ENCODE results near the gene AS3MT. TPM values are rescaled to one million over a fixed set of nuclear protein-coding genes. Genes with fewer than 3 reads are reported as not detected.

Gene AS3MT
- total and polyA plus RNA-seq, 10 of the 15 experiments (the other 5 are each of a cell fraction or from before 2014, with no cell fraction given) = 0.11 to 1.0 (median 0.39) TPM; not detected in 2

GRCh38 chr10:102894466-102895213 is 25.4 kb downstream of the AS3MT start:
- H3K79me2 ChIP-seq (ENCODE audit: control insufficient read depth, insufficient read depth, low read length) = no peaks in the 10 kb centered on the region
- 64% methylated on average over 4 of the region's 4 CpGs for WGBS (ENCODE audit: insufficient coverage, insufficient replicate concordance, low lambda C conversion rate, missing lambda C conversion rate)
- POLR2A ChIA-PET = interaction anchor here (0.5 kb wide), 1 partner anchor 126 kb away, joined by 3 read pairs; no protein-coding TSS in a partner anchor
- no peak overlapping the region for H3K9ac ChIP-seq (ENCODE audit: control insufficient read depth, insufficient read depth, low read length)
- no TSS peak for BruUV-seq (replicated peaks)
- no peaks in the 10 kb centered on the region for H3K9me3 ChIP-seq (replicated peaks; ENCODE audit: control insufficient read depth, insufficient read depth, low read length)
- FAIRE-seq (no peak), ATAC-seq (no peak), DNase-seq (ENCODE audit: low read depth, low spot score) (no peak)
- no peak overlapping the region for H2AFZ ChIP-seq (ENCODE audit: control insufficient read depth, low read depth, low read length)
- H3K27ac ChIP-seq (ENCODE audit: control insufficient read depth, insufficient read depth) = no peak overlapping the region
- no peak overlapping the region for H3K4me3 ChIP-seq
- RAD21 ChIA-PET (ENCODE audit: unreplicated experiment) = no interaction called here
- SMC1A ChIA-PET (ENCODE audit: uncharacterized antibody, unreplicated experiment) = interaction anchor here (0.6 to 0.8 kb wide), 2 partner anchors 23 to 277 kb away, joined by 3 read pairs; no protein-coding TSS in a partner anchor
- no peaks in the 10 kb centered on the region for H3K4me1 ChIP-seq (ENCODE audit: control insufficient read depth, insufficient read depth, low read length)
- CTCF ChIA-PET = interaction anchor here (0.6 to 1.4 kb wide), 2 partner anchors 19 to 346 kb away, joined by 3 read pairs; no protein-coding TSS in a partner anchor
- H3K4me2 ChIP-seq (ENCODE audit: control insufficient read depth, insufficient read depth) = no peak overlapping the region
- in situ Hi-C loops (cut with MboI) (no loop called here), intact Hi-C loops (cut with micrococcal nuclease; ENCODE audit: unreplicated experiment) (no loop called here)
- no peaks in the 10 kb centered on the region for H4K20me1 ChIP-seq (ENCODE audit: control insufficient read depth, insufficient read depth)
- no peaks in the 10 kb centered on the region for H3K36me3 ChIP-seq (ENCODE audit: control insufficient read depth in 2 of 2, insufficient read depth in 2 of 2, low read length in 1 of 2)
- TF ChIP-seq CREB1 (IDR thresholded peaks at IDR 0.05; ENCODE audit: low read depth) = no peak
- TF ChIP-seq MXI1 (IDR thresholded peaks at IDR 0.05; ENCODE audit: low read depth, low read length) = no peak
- no peak for TF ChIP-seq GABPA (IDR thresholded peaks at IDR 0.05; ENCODE audit: low read depth)
- no peak for TF ChIP-seq BCL3 (IDR thresholded peaks at IDR 0.05; ENCODE audit: borderline replicate concordance, insufficient read depth, low read depth, low read length, poor library complexity, severe bottlenecking)
- no peak for TF ChIP-seq SMC3 (IDR thresholded peaks at IDR 0.05; ENCODE audit: borderline replicate concordance, low read length)
- TF ChIP-seq RELA (IDR thresholded peaks at IDR 0.05; ENCODE audit: borderline replicate concordance, partially characterized antibody) = no peak
- TF ChIP-seq FOXK2 (IDR thresholded peaks at IDR 0.05) = no peak
- no peak for TF ChIP-seq MAX (IDR thresholded peaks at IDR 0.05; ENCODE audit: low read depth, low read length)
- H3K27me3 ChIP-seq (replicated peaks in 1 of 2; ENCODE audit: control insufficient read depth in 2 of 2, insufficient read depth in 2 of 2, low read length in 1 of 2) = no peaks in the 10 kb centered on the region
